OCI-M2 (cell line): Measurements from ENCODE around the gene PARD3.
"Not testable (repeated sequence)": the region's sequence is repeated elsewhere in the genome, so short reads cannot be mapped to it uniquely, and the experiment has no call there.

Experiments
- DNase-seq: peaks from one replicate; lab custom pipeline; 2025; ENCODE audit not compliant: unreplicated experiment; lab: John Stamatoyannopoulos, UW

PARD3 gene

GRCh38 chr10:34281661-34282582 is 533.2 kb downstream of the PARD3 start:
- no peak for DNase-seq

- DNase-seq: no peak
These were observed 534.3 kb downstream of the PARD3 start for GRCh38 chr10:34280599-34281374.

- DNase-seq: no peak
These were observed 539.4 kb downstream of the PARD3 start for GRCh38 chr10:34275626-34276130.

GRCh38 chr10:34274906-34275305 is 540.2 kb downstream of the PARD3 start:
- no peak for DNase-seq

GRCh38 chr10:34273340-34273739 is 541.8 kb downstream of the PARD3 start:
- DNase-seq: no peak

GRCh38 chr10:34272316-34272715 is 542.8 kb downstream of the PARD3 start:
- DNase-seq: no peak

GRCh38 chr10:34268410-34268809 is 546.7 kb downstream of the PARD3 start:
- not testable (repeated sequence) for DNase-seq

- DNase-seq: no peak
These were observed 552.1 kb downstream of the PARD3 start for GRCh38 chr10:34262985-34263384.

- DNase-seq: no peak
These were observed 554.2 kb downstream of the PARD3 start for GRCh38 chr10:34260904-34261303.

GRCh38 chr10:34256216-34256615 is 558.9 kb downstream of the PARD3 start:
- no peak for DNase-seq

GRCh38 chr10:34255035-34255434 is 560.1 kb downstream of the PARD3 start:
- DNase-seq: no peak

- no peak for DNase-seq
These were observed 560.5 kb downstream of the PARD3 start for GRCh38 chr10:34254596-34254995.

- DNase-seq: no peak
These were observed 563.0 kb downstream of the PARD3 start for GRCh38 chr10:34252111-34252510.

- DNase-seq: no peak
These were observed 563.9 kb downstream of the PARD3 start for GRCh38 chr10:34251177-34251576.

GRCh38 chr10:34250722-34251121 is 564.4 kb downstream of the PARD3 start:
- no peak for DNase-seq

- DNase-seq: no peak
These were observed 565.5 kb downstream of the PARD3 start for GRCh38 chr10:34249634-34250033.

- no peak for DNase-seq
These were observed 567.5 kb downstream of the PARD3 start for GRCh38 chr10:34247560-34247959.

GRCh38 chr10:34244756-34245484 is 570.2 kb downstream of the PARD3 start:
- DNase-seq: no peak

GRCh38 chr10:34241226-34242000 is 573.7 kb downstream of the PARD3 start:
- no peak for DNase-seq

- DNase-seq: no peak
These were observed 575.1 kb downstream of the PARD3 start for GRCh38 chr10:34240039-34240438.
